NCI-H460 (cell line): ENCODE measurements around the gene SPARC. TPM values are rescaled to one million over a fixed set of nuclear protein-coding genes. Genes with fewer than 3 reads are reported as not detected.

Experiments used
- DNase-seq: peaks from one replicate; pipeline ENCODE4 v3.0.0-alpha.2; 2016; ENCODE audit warnings: low read depth; ENCODE audit errors: extremely low read depth
- small RNA-seq, 2 experiments: library from RNA; depleted of rRNA; stranded (forward); fragments of <200 nt; gene quantifications; one replicate each; pipeline ENCODE3, GENCODE V24; 2014
- total RNA-seq: library from RNA; depleted of rRNA; stranded (reverse); fragments of >200 nt; shearing (Covaris generic); gene quantifications from 2 replicates; pipeline ENCODE4 v1.2.3, GENCODE V29; 2014; rRNA removed

The SPARC gene
- total RNA-seq, 1 experiment from 2014 or later: 0.45 TPM

- no peak for DNase-seq
Observed at GRCh38 chr5:151628112-151628823, 58.4 kb downstream of the SPARC start.

GRCh38 chr5:151627650-151628049 lies 59.1 kb downstream of the SPARC start:
- no peak for DNase-seq

- no peak for DNase-seq
Observed at GRCh38 chr5:151625285-151625684, 61.4 kb downstream of the SPARC start.

GRCh38 chr5:151624476-151624875 lies 62.2 kb downstream of the SPARC start:
- no peak for DNase-seq

GRCh38 chr5:151622367-151623088 lies 64.2 kb downstream of the SPARC start:
- no peak for DNase-seq

- no peak for DNase-seq
Observed at GRCh38 chr5:151620461-151620840, 66.3 kb downstream of the SPARC start.

- DNase-seq: no peak
Observed at GRCh38 chr5:151619812-151620460, 66.8 kb downstream of the SPARC start.

GRCh38 chr5:151618907-151619306 lies 67.8 kb downstream of the SPARC start:
- no peak for DNase-seq

- DNase-seq: no peak
Observed at GRCh38 chr5:151617841-151618710, 68.6 kb downstream of the SPARC start.

- no peak for DNase-seq
Observed at GRCh38 chr5:151617383-151617840, 69.3 kb downstream of the SPARC start.

GRCh38 chr5:151615431-151615830 lies 71.3 kb downstream of the SPARC start:
- no peak for DNase-seq

GRCh38 chr5:151614565-151614964 lies 72.2 kb downstream of the SPARC start:
- no peak for DNase-seq

GRCh38 chr5:151612689-151613427 lies 73.9 kb downstream of the SPARC start:
- DNase-seq: no peak

- DNase-seq: no peak
Observed at GRCh38 chr5:151611127-151611775, 75.5 kb downstream of the SPARC start.

Small RNA genes within 50 kb of the gene (small RNA-seq; reads per million reads assigned to genes)
- gene RN7SKP232: 0 reads per million in 2 experiments

Other genes starting within 250 kb of the SPARC start
- gene SLC36A1, start 239.3 kb downstream of the SPARC start, total RNA-seq: 9.3 and 9.6 TPM in 2 replicates
- not detected in 2 replicates for gene FAT2, start 95.6 kb downstream of the SPARC start, total RNA-seq
- 46.2 and 58.0 TPM in 2 replicates for gene ATOX1, start 71.7 kb upstream of the SPARC start, total RNA-seq
- gene G3BP1, start 85.0 kb upstream of the SPARC start, total RNA-seq: 129 and 144 TPM in 2 replicates
- not detected in 2 replicates for gene GLRA1, start 237.9 kb upstream of the SPARC start, total RNA-seq